Activated CD4-positive, alpha-beta memory T cell treated with anti-CD3 and anti-CD28 coated beads for 36 hours (primary cell): ENCODE measurements around the gene PDZD7. TPM values are rescaled to one million over a fixed set of nuclear protein-coding genes. Genes with fewer than 3 reads are reported as not detected.
A peak's percentile ranks its signal among the peaks of the same experiment; 100 is the strongest.

Experiments used
- CTCF ChIA-PET: fragments of 350-600 bp; sonication (Branson Sonifier 250); formaldehyde crosslinking; loops from one replicate; lab custom pipeline; 2021; ENCODE audit warnings: antibody characterized with exemption, inconsistent platforms; lab: Charles Lee
- POLR2A ChIA-PET: fragments of 350-600 bp; sonication (Branson Sonifier 250); formaldehyde crosslinking; loops from one replicate; lab custom pipeline; 2021; ENCODE audit warnings: antibody characterized with exemption; lab: Charles Lee
- DNase-seq: peaks from one replicate; pipeline ENCODE4 v3.0.0-alpha.2; 2020
- H3K27ac Mint-ChIP-seq: one replicate; pipeline ENCODE4 v1.8.0; 2021; ENCODE audit warnings: mixed read lengths
- H3K27me3 Mint-ChIP-seq: one replicate; pipeline ENCODE4 v1.8.0; 2021; ENCODE audit warnings: mixed read lengths
- H3K36me3 Mint-ChIP-seq: one replicate; pipeline ENCODE4 v1.8.0; 2021; ENCODE audit warnings: mixed read lengths
- H3K4me1 Mint-ChIP-seq: one replicate; pipeline ENCODE4 v1.8.0; 2021; ENCODE audit warnings: low read depth, mixed read lengths
- H3K4me3 Mint-ChIP-seq: one replicate; pipeline ENCODE4 v1.8.0; 2021; ENCODE audit warnings: mild to moderate bottlenecking, mixed read lengths
- H3K9me3 Mint-ChIP-seq: one replicate; pipeline ENCODE4 v1.8.0; 2021; ENCODE audit warnings: mixed read lengths
- intact Hi-C: fragments of 100-400 bp; cut with micrococcal nuclease; formaldehyde crosslinking; loops from one replicate; pipeline ENCODE4 v1.15.1; 2023
- total RNA-seq, 2 experiments: library from RNA; stranded (reverse); gene quantifications; one replicate each; pipeline ENCODE4 v1.2.3, GENCODE V29; 2021

PDZD7 gene
- total RNA-seq, 2 experiments from 2014 or later, result 0.31 to 0.93 TPM

GRCh38 chr10:101060951-101061623 is 30.2 kb upstream of the PDZD7 start:
- no peaks in the 10 kb centered on the region for H3K36me3 Mint-ChIP-seq

DNA sequence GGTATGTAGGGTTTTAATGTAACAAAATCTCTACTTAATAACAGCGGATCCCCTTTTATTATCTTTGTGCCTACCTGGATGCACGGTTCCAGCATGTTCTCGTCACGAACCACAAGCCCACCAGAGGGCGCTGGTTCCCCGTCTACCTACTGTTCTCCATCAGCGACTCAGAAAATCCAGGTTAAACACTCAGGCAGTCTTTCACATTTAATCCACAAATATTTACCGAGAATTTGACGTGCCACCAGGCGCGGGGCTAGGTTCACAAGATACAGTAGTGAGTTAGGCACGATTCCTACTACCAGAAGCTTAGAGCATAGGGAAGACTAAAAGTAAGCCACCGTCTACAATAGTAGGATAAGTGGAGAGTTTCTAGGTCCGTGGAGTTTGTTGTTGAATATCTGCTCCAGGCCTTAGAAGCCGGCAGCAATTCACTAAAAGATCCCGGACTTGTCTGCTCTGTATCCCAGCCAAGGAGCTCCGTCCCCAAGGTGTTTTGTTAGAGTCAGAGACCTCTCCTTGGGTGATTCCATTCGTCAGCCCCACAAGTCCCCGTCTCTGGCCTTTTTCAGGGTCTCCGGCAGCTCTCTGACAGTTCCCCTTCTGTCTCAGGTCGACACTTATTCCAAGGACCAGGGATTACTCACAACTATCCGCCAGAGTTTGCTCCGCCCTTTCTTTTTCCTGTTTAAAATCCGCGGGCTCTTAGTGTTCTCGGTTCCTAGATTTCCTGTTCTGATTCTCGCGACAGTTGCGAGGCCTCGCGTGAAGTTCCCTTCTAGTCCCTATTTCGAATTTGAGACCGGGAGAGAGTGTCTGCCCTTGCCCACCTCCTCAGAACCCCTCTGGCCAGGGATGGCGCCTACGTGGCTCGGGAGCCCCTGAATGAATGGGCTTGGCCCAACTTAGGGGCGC is 29.4 kb upstream of the PDZD7 start:
- Mint-ChIP-seq H3K9me3 (no peaks in the 10 kb centered on the region), H3K27ac (peak overlapping the region; percentile 85), H3K4me1 (peaks cover 17% of the 10 kb centered on the region), H3K36me3 (peaks cover under 1% of the 10 kb centered on the region), H3K27me3 (peaks cover 21% of the 10 kb centered on the region), H3K4me3 (peak overlapping the region; percentile 95)
- DNase-seq, result peak; percentile 92
- ChIA-PET POLR2A (interaction anchor here (2.1 kb wide), 1 partner anchor 29 kb away, joined by 10 read pairs; the partner anchor contains the start of genes PDZD7 and SFXN3), CTCF (interaction anchor here (0.7 to 16.0 kb wide), 14 partner anchors 8 to 154 kb away, joined by 3 to 559 read pairs (median 3); partner anchors contain the start of genes PDZD7 and SFXN3)
- intact Hi-C loops, result loop anchor here (1.0 to 10.0 kb wide), 5 partner anchors 8 to 295 kb away; partner anchors contain the start of gene BTRC

More at GRCh38 chr10:101060951-101061623, 30.2 kb upstream of the PDZD7 start:
- no peaks in the 10 kb centered on the region for H3K9me3 Mint-ChIP-seq
- peaks cover 19% of the 10 kb centered on the region for H3K4me1 Mint-ChIP-seq
- peak overlapping the region; percentile 85 for H3K27ac Mint-ChIP-seq
- POLR2A ChIA-PET, result interaction anchor here (0.9 to 2.1 kb wide), 3 partner anchors 10 to 85 kb away, joined by 3 to 10 read pairs (median 5); partner anchors contain the start of genes PDZD7 and SFXN3
- peak overlapping the region; percentile 95 for H3K4me3 Mint-ChIP-seq
- intact Hi-C loops, result loop anchor here (1.0 to 10.0 kb wide), 5 partner anchors 7 to 294 kb away; partner anchors contain the start of gene BTRC
- H3K27me3 Mint-ChIP-seq, result peaks cover 25% of the 10 kb centered on the region
- peak; percentile 92 for DNase-seq
- CTCF ChIA-PET, result interaction anchor here (0.6 to 16.0 kb wide), 13 partner anchors 8 to 474 kb away, joined by 3 to 559 read pairs (median 3); partner anchors contain the start of genes PDZD7 and SFXN3

- H3K4me3 Mint-ChIP-seq, result no peak overlapping the region
- POLR2A ChIA-PET, result interaction anchor here (0.5 to 1.0 kb wide), 2 partner anchors 13 to 32 kb away, joined by 3 read pairs; no protein-coding TSS in a partner anchor
- peaks cover 4% of the 10 kb centered on the region for H3K36me3 Mint-ChIP-seq
- no peak overlapping the region for H3K27ac Mint-ChIP-seq
- DNase-seq, result no peak
- intact Hi-C loops, result no loop called here
- CTCF ChIA-PET, result interaction anchor here (1.0 to 16.0 kb wide), 6 partner anchors 10 to 84 kb away, joined by 6 to 559 read pairs (median 27); partner anchors contain the start of genes PDZD7 and SFXN3
- no peaks in the 10 kb centered on the region for H3K9me3 Mint-ChIP-seq
- H3K4me1 Mint-ChIP-seq, result peaks cover 10% of the 10 kb centered on the region
- no peaks in the 10 kb centered on the region for H3K27me3 Mint-ChIP-seq
Observed at GRCh38 chr10:101056365-101057151, 25.6 kb upstream of the PDZD7 start.

- intact Hi-C loops, result no loop called here
- no peak for DNase-seq
- H3K4me1 Mint-ChIP-seq, result peaks cover 13% of the 10 kb centered on the region
- ChIA-PET CTCF (interaction anchor here (1.0 to 2.0 kb wide), 5 partner anchors 9 to 39 kb away, joined by 5 to 10 read pairs (median 6); no protein-coding TSS in a partner anchor), POLR2A (no interaction called here)
- H3K36me3 Mint-ChIP-seq, result peaks cover 4% of the 10 kb centered on the region
- H3K9me3 Mint-ChIP-seq, result no peaks in the 10 kb centered on the region
- no peak overlapping the region for H3K27ac Mint-ChIP-seq
- H3K4me3 Mint-ChIP-seq, result no peak overlapping the region
- H3K27me3 Mint-ChIP-seq, result peaks cover 8% of the 10 kb centered on the region
Observed at GRCh38 chr10:101055411-101055810, 24.5 kb upstream of the PDZD7 start.

- Mint-ChIP-seq H3K9me3 (no peaks in the 10 kb centered on the region), H3K4me3 (no peak overlapping the region), H3K36me3 (peaks cover 4% of the 10 kb centered on the region), H3K27me3 (peaks cover 10% of the 10 kb centered on the region), H3K4me1 (peaks cover 15% of the 10 kb centered on the region), H3K27ac (no peak overlapping the region)
- intact Hi-C loops, result no loop called here
- no peak for DNase-seq
- CTCF ChIA-PET, result interaction anchor here (1.2 to 28.4 kb wide), 5 partner anchors 8 to 36 kb away, joined by 5 to 559 read pairs (median 9); partner anchors contain the start of gene KAZALD1
- POLR2A ChIA-PET, result no interaction called here
Observed at GRCh38 chr10:101054876-101055275, 23.9 kb upstream of the PDZD7 start.

DNA sequence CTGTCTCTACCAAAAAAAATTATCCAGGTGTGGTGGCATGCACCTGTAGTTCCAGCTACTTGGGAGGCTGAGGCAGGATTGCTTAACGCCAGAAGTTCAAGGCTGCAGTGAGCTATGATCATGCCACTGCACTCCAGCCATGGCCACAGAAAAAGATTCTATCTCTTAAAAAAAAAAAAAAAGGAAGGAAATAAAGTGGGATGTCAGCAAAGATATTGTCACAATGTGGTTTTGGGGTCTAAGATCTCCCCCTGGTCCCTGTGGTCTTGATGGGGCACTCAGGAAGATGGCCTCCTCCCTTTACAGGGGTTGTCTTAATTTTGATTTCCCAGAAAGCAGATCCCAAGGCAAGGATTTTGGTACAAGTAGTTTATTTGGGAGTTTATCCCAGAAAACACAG is 23.4 kb upstream of the PDZD7 start:
- Mint-ChIP-seq H3K27me3 (peaks cover 15% of the 10 kb centered on the region), H3K9me3 (no peaks in the 10 kb centered on the region), H3K4me3 (no peak overlapping the region), H3K36me3 (peaks cover 4% of the 10 kb centered on the region), H3K4me1 (peaks cover 13% of the 10 kb centered on the region), H3K27ac (no peak overlapping the region)
- no peak for DNase-seq
- ChIA-PET POLR2A (no interaction called here), CTCF (interaction anchor here (1.2 to 28.4 kb wide), 4 partner anchors 8 to 35 kb away, joined by 5 to 559 read pairs (median 8); partner anchors contain the start of gene KAZALD1)
- intact Hi-C loops, result no loop called here

DNA sequence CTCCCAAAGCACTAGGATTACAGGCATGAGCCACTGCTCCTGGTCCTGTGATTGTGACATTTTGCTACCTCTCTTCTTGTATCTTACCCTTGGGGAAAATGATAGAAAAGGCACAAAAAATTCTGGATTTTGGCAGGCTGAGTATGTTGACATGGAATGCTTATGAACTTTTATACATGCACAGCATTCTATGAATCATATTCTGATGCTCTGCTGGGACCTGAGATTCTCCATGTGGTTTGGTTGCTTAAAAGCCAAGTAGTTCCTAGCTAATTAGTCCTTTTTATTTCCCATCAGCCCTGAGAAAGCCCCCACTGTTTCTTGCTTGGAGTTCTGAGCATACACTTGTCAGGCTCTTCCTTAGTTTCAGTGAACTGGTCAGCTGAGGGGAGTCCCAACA is 22.6 kb upstream of the PDZD7 start:
- POLR2A ChIA-PET, result no interaction called here
- Mint-ChIP-seq H3K27me3 (peaks cover 24% of the 10 kb centered on the region), H3K4me1 (peaks cover 12% of the 10 kb centered on the region), H3K36me3 (peaks cover 4% of the 10 kb centered on the region), H3K9me3 (no peaks in the 10 kb centered on the region), H3K27ac (no peak overlapping the region), H3K4me3 (no peak overlapping the region)
- DNase-seq, result no peak
- CTCF ChIA-PET, result interaction anchor here (5.1 to 28.4 kb wide), 2 partner anchors 11 to 14 kb away, joined by 56 to 559 read pairs; partner anchors contain the start of gene KAZALD1
- intact Hi-C loops, result no loop called here

DNA sequence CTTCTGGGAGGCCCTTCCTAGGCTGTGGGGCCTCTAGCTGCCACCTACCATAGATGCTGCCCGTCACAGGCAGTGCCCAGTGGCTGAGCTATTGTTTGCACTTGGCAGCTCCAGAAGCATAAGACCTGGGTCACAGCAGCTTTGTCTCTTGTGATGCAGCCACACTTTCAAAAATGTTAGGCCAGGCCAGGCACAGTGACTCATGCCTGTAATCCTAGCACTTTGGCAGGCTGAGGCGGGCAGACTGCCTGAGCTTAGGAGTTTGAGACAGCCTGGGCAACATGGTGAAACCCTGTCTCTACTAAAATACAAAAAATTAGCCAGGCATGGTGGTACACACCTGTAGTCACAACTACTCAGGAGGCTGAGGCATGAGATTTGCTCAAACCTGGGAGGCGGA is 21.4 kb upstream of the PDZD7 start:
- ChIA-PET CTCF (interaction anchor here (0.8 to 28.4 kb wide), 14 partner anchors 9 to 109 kb away, joined by 3 to 559 read pairs (median 7); partner anchors contain the start of genes KAZALD1, PDZD7 and SFXN3), POLR2A (interaction anchor here (1.6 kb wide), 1 partner anchor 9 kb away, joined by 5 read pairs; the partner anchor contains the start of gene KAZALD1)
- intact Hi-C loops, result no loop called here
- H3K4me3 Mint-ChIP-seq, result no peak overlapping the region
- H3K4me1 Mint-ChIP-seq, result peaks cover 15% of the 10 kb centered on the region
- H3K9me3 Mint-ChIP-seq, result no peaks in the 10 kb centered on the region
- no peak overlapping the region for H3K27ac Mint-ChIP-seq
- peaks cover 4% of the 10 kb centered on the region for H3K36me3 Mint-ChIP-seq
- no peak for DNase-seq
- peaks cover 35% of the 10 kb centered on the region for H3K27me3 Mint-ChIP-seq

- CTCF ChIA-PET, result interaction anchor here (0.6 to 28.4 kb wide), 41 partner anchors 7 to 532 kb away, joined by 3 to 559 read pairs (median 4); partner anchors contain the start of genes KAZALD1, PDZD7 and SFXN3
- Mint-ChIP-seq H3K9me3 (no peaks in the 10 kb centered on the region), H3K27ac (no peak overlapping the region), H3K27me3 (peaks cover 47% of the 10 kb centered on the region), H3K36me3 (peaks cover 4% of the 10 kb centered on the region), H3K4me3 (no peak overlapping the region), H3K4me1 (peaks cover 15% of the 10 kb centered on the region)
- peak; percentile 84 for DNase-seq
- POLR2A ChIA-PET, result interaction anchor here (0.6 to 1.6 kb wide), 2 partner anchors 11 to 32 kb away, joined by 4 to 5 read pairs; partner anchors contain the start of gene KAZALD1
- intact Hi-C loops, result no loop called here
Observed at GRCh38 chr10:101050208-101051069, 19.5 kb upstream of the PDZD7 start.
